ENCODE results near the gene WWOX. TPM values are rescaled to one million over a fixed set of nuclear protein-coding genes. Genes with fewer than 3 reads are reported as not detected.

The WWOX gene
- total RNA-seq, 1 experiment from 2014 or later: 28.3 TPM

DNA sequence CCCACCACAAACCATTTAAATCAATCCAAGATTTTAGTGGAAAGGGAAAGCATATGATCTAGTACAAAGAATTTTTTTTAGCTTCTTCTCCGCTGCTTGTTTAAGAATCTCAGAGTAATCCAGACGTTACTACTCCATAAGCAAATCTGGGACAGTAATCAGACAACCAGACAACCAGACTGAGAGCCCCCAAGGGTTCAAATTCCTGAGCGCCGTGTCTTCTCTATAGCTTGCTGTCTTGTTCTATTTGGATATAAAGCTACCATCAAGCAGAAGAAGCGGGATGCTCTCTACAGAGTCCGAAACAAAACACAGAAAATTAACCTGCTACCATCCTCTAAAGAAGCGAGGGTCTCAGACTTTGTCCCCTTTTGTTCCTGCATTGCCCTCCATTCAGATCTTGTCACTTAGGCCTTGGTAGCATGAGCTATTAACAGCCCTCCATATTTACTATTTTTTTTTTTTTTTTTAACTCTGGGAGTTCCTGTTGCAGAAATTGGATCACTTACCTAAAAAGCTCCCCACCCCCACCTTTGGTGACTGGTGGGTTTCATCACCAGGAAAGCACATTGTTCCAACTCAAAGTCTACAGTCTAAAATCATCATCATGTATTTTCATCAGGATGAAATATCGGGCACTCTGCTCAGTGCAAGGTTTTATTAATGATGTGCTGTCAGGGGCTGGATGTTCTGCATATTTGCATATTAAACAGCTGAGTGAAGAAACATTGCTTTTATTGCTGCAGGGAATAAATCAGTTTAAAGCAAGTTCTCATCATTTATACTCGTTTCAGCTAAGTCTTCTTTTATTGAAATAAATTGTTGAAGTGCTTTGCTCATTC, 576.7 kb downstream of the WWOX start:
- no peaks in the 10 kb centered on the region for H3K9me2 ChIP-seq (replicated peaks; ENCODE audit: low read length)
- no peaks in the 10 kb centered on the region for H3K27me3 ChIP-seq (ENCODE audit: low read length)
- H3K79me2 ChIP-seq (ENCODE audit: low read length): no peaks in the 10 kb centered on the region
- H4K20me1 ChIP-seq (ENCODE audit: low read length): no peaks in the 10 kb centered on the region
- DNase-seq: no peak
- ChIA-PET CTCF (no interaction called here), POLR2A (ENCODE audit: unreplicated experiment) (no interaction called here)
- H3K27ac ChIP-seq (ENCODE audit: low read length): no peak overlapping the region
- H3K9me3 ChIP-seq (ENCODE audit: low read length): no peaks in the 10 kb centered on the region
- ATAC-seq: no peak
- TF ChIP-seq EZH2 (IDR thresholded peaks at IDR 0.05; ENCODE audit: low read length, unreplicated experiment): no peak
- no peak for TF ChIP-seq EZH2phosphoT487 (IDR thresholded peaks at IDR 0.05; ENCODE audit: borderline replicate concordance, low read length)
- TF ChIP-seq, protein P1, sequence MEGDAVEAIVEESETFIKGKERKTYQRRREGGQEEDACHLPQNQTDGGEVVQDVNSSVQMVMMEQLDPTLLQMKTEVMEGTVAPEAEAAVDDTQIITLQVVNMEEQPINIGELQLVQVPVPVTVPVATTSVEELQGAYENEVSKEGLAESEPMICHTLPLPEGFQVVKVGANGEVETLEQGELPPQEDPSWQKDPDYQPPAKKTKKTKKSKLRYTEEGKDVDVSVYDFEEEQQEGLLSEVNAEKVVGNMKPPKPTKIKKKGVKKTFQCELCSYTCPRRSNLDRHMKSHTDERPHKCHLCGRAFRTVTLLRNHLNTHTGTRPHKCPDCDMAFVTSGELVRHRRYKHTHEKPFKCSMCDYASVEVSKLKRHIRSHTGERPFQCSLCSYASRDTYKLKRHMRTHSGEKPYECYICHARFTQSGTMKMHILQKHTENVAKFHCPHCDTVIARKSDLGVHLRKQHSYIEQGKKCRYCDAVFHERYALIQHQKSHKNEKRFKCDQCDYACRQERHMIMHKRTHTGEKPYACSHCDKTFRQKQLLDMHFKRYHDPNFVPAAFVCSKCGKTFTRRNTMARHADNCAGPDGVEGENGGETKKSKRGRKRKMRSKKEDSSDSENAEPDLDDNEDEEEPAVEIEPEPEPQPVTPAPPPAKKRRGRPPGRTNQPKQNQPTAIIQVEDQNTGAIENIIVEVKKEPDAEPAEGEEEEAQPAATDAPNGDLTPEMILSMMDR (conservative IDR thresholded peaks at IDR 0.05; ENCODE audit: low read depth, low read length): no peak
- no peak overlapping the region for H3K4me2 ChIP-seq (ENCODE audit: low read length)
- intact Hi-C loops (cut with micrococcal nuclease): no loop called here
- no peak overlapping the region for H3K4me3 ChIP-seq (ENCODE audit: low read length)
- no peak overlapping the region for H3K9ac ChIP-seq (ENCODE audit: low read length)
- no peaks in the 10 kb centered on the region for H3F3A ChIP-seq (ENCODE audit: low read length, unreplicated experiment)
- H3K36me3 ChIP-seq (ENCODE audit: low read depth, low read length): no peaks in the 10 kb centered on the region
- no peaks in the 10 kb centered on the region for H3K4me1 ChIP-seq (ENCODE audit: insufficient read depth, low read length)
- no TSS peak for BruUV-seq (replicated peaks)
- no peak overlapping the region for H2AFZ ChIP-seq (ENCODE audit: low read length)

DNA sequence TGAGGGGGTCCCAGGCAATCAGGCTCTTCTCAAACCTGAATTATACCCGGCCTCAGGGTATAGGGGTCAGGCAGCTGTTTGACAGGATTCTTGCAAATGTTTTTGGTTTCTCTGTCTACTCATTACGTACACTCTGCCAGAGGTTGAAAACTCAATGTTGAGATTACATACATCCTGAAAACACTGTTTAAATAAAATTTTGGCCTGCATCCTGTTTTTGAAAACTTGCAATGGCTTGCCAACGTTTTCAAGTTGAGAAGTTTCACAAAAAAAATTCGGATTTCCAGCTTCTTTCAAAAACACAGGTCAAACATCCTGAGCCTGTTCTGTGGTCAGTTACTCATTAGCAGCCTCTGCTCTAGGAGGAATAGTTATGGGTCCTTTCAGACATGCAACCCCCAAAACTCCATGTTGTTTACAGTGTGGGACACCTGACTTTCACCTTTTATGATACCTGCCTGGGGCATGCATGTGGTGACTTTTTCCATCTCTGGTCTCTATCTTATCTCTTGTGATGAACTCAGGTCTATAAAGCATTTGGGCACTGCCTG, 577.8 kb downstream of the WWOX start:
- no peak overlapping the region for H3K4me3 ChIP-seq (ENCODE audit: low read length)
- ChIA-PET POLR2A (ENCODE audit: unreplicated experiment) (no interaction called here), CTCF (no interaction called here)
- no peak overlapping the region for H3K9ac ChIP-seq (ENCODE audit: low read length)
- no peaks in the 10 kb centered on the region for H3K36me3 ChIP-seq (ENCODE audit: low read depth, low read length)
- H3K9me3 ChIP-seq (ENCODE audit: low read length): no peaks in the 10 kb centered on the region
- H3K4me2 ChIP-seq (ENCODE audit: low read length): no peak overlapping the region
- H4K20me1 ChIP-seq (ENCODE audit: low read length): no peaks in the 10 kb centered on the region
- no TSS peak for BruUV-seq (replicated peaks)
- H3K4me1 ChIP-seq (ENCODE audit: insufficient read depth, low read length): no peaks in the 10 kb centered on the region
- intact Hi-C loops (cut with micrococcal nuclease): no loop called here
- no peak for ATAC-seq
- no peak overlapping the region for H2AFZ ChIP-seq (ENCODE audit: low read length)
- H3K9me2 ChIP-seq (replicated peaks; ENCODE audit: low read length): no peaks in the 10 kb centered on the region
- no peaks in the 10 kb centered on the region for H3K79me2 ChIP-seq (ENCODE audit: low read length)
- no peaks in the 10 kb centered on the region for H3F3A ChIP-seq (ENCODE audit: low read length, unreplicated experiment)
- H3K27me3 ChIP-seq (ENCODE audit: low read length): no peaks in the 10 kb centered on the region
- DNase-seq: peak; percentile 15
- H3K27ac ChIP-seq (ENCODE audit: low read length): no peak overlapping the region
- TF ChIP-seq, protein P1 (conservative IDR thresholded peaks at IDR 0.05; ENCODE audit: low read depth, low read length): no peak
- TF ChIP-seq EZH2phosphoT487 (IDR thresholded peaks at IDR 0.05; ENCODE audit: borderline replicate concordance, low read length) (no peak), EZH2 (IDR thresholded peaks at IDR 0.05; ENCODE audit: low read length, unreplicated experiment) (no peak)

DNA sequence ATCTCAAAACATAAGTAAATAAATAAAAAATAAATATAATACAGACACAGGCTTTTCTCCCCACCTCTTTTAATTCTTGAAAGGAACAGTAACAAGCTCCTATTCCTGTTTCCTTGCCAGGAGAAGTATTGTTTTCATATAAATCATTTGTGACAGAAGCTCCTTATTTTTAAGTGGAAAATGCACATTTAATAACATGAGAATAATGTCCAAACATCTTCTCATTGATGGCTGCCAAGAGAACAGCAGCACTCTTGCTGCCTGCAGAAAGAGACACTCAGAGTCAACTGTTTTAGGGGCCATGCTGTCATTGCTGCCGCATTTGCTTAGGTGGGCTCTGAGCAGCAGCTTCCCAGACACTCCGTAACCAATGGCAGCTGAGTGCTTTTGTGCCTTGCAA, 580.1 kb downstream of the WWOX start:
- no peak overlapping the region for H3K4me3 ChIP-seq (ENCODE audit: low read length)
- no peak for DNase-seq
- H3K9me3 ChIP-seq (ENCODE audit: low read length): no peaks in the 10 kb centered on the region
- no peak overlapping the region for H3K4me2 ChIP-seq (ENCODE audit: low read length)
- CTCF ChIA-PET: no interaction called here
- no TSS peak for BruUV-seq (replicated peaks)
- POLR2A ChIA-PET (ENCODE audit: unreplicated experiment): no interaction called here
- no peaks in the 10 kb centered on the region for H3K79me2 ChIP-seq (ENCODE audit: low read length)
- H3K27me3 ChIP-seq (ENCODE audit: low read length): no peaks in the 10 kb centered on the region
- intact Hi-C loops (cut with micrococcal nuclease): no loop called here
- no peak overlapping the region for H2AFZ ChIP-seq (ENCODE audit: low read length)
- H3K9ac ChIP-seq (ENCODE audit: low read length): no peak overlapping the region
- no peaks in the 10 kb centered on the region for H3K36me3 ChIP-seq (ENCODE audit: low read depth, low read length)
- peaks cover 2% of the 10 kb centered on the region for H3K4me1 ChIP-seq (ENCODE audit: insufficient read depth, low read length)
- H3F3A ChIP-seq (ENCODE audit: low read length, unreplicated experiment): no peaks in the 10 kb centered on the region
- no peak for ATAC-seq
- no peaks in the 10 kb centered on the region for H4K20me1 ChIP-seq (ENCODE audit: low read length)
- H3K27ac ChIP-seq (ENCODE audit: low read length): no peak overlapping the region
- no peaks in the 10 kb centered on the region for H3K9me2 ChIP-seq (replicated peaks; ENCODE audit: low read length)
- TF ChIP-seq, protein P1 (conservative IDR thresholded peaks at IDR 0.05; ENCODE audit: low read depth, low read length): no peak
- no peak for TF ChIP-seq EZH2 (IDR thresholded peaks at IDR 0.05; ENCODE audit: low read length, unreplicated experiment)
- TF ChIP-seq EZH2phosphoT487 (IDR thresholded peaks at IDR 0.05; ENCODE audit: borderline replicate concordance, low read length): no peak
